Gastrocnemius medialis (tissue), 4 donors: Measurements from ENCODE around the gene SMOC2. TPM values are rescaled to one million over a fixed set of nuclear protein-coding genes. Genes with fewer than 3 reads are reported as not detected.

ENCODE experiments used
- ATAC-seq, 2 donors: fragments of 150-250 bp; one replicate each; pipeline ENCODE4 v1.9.1; 2016
- DNase-seq, 2 donors: peaks; one replicate each; pipeline ENCODE4 v3.0.0-alpha.2; 2019
- H3K27ac ChIP-seq, 4 donors: fragments of 200-600 bp; sonication (generic); 1 replicate in 1 of 4; 2 replicates in 3 of 4; pipeline ENCODE4 v1.5.1; 2016 to 2018; ENCODE audit warnings: mild to moderate bottlenecking in 2 of 4, moderate library complexity in 1 of 4
- H3K27me3 ChIP-seq, 3 donors: fragments of 200-600 bp; sonication (generic) in 2 of 3; 1 replicate in 1 of 3; 2 replicates in 2 of 3; pipeline versions ENCODE4 v1.5.1 to v1.6.0; 2016 to 2019; ENCODE audit warnings: mild to moderate bottlenecking in 1 of 3, moderate library complexity in 1 of 3
- H3K36me3 ChIP-seq, 2 donors: fragments of 200-600 bp; sonication (generic) in 1 of 2; one replicate each; pipeline ENCODE4 v1.5.1; 2017 to 2018
- H3K4me1 ChIP-seq, 2 donors: fragments of 200-600 bp; sonication (generic) in 1 of 2; one replicate each; pipeline ENCODE4 v1.5.1; 2016 to 2017; ENCODE audit warnings: mild to moderate bottlenecking in 2 of 2
- H3K4me3 ChIP-seq, 4 donors: fragments of 200-600 bp; sonication (generic) in 3 of 4; 1 replicate in 1 of 4; 2 replicates in 3 of 4; pipeline ENCODE4 v1.5.1; 2016 to 2019; ENCODE audit warnings: mild to moderate bottlenecking in 2 of 4
- H3K9me3 ChIP-seq, 3 donors: fragments of 200-600 bp; sonication (generic) in 2 of 3; 1 replicate in 1 of 3; 2 replicates in 2 of 3; pipeline ENCODE4 v1.5.1; 2016 to 2019
- CTCF ChIP-seq, 5 experiments: fragments of 450-650 bp in 3 of 5; fragments of 200-600 bp in 2 of 5; sonication (generic) in 2 of 5; IDR thresholded peaks in 4 of 5; conservative IDR thresholded peaks in 1 of 5; 1 replicate in 4 of 5; 2 replicates in 1 of 5; pipeline ENCODE4 v1.5.1; 2016 to 2019; ENCODE audit warnings: antibody characterized with exemption in 5 of 5, mild to moderate bottlenecking in 3 of 5, moderate library complexity in 3 of 5
- POLR2A ChIP-seq, 2 donors: fragments of 450-650 bp; IDR thresholded peaks; one replicate each; pipeline ENCODE4 v1.6.1; 2017; ENCODE audit warnings: antibody characterized with exemption in 2 of 2, mild to moderate bottlenecking in 2 of 2, moderate library complexity in 2 of 2
- in situ Hi-C, 4 donors: fragments of 200-750 bp; cut with MboI; loops; one replicate each; pipeline versions ENCODE4 v1.15.0 to v1.8.0; 2017; ENCODE audit warnings: low sequenced_read_pairs in 4 of 4
- intact Hi-C: fragments of 100-400 bp; cut with DNase I; formaldehyde crosslinking; loops from one replicate; pipeline ENCODE4 v1.15.1; 2023; ENCODE audit warnings: low total_unique reads
- total RNA-seq, 4 donors: library from RNA; depleted of rRNA; stranded (reverse); fragments of >200 nt; gene quantifications; one replicate each; pipeline versions ENCODE4 v1.1.0 to v1.2.3, GENCODE V29; 2016

SMOC2 gene
- total RNA-seq, 4 donors from 2014 or later = 7.2 to 34.4 (median 16.5) TPM

- DNase-seq (no peak), ATAC-seq (no peak)
- no peak overlapping the region for H3K4me3 ChIP-seq
- no peaks in the 10 kb centered on the region for H3K9me3 ChIP-seq
- intact Hi-C loops = no loop called here
- peaks cover 0 to 5% (median 3%) of the 10 kb centered on the region in 3 donors for H3K27me3 ChIP-seq
- in situ Hi-C loops = no loop called here
- TF ChIP-seq POLR2A (IDR thresholded peaks at IDR 0.05) (no peak), CTCF (IDR thresholded peaks at IDR 0.05 in 4 of 5, conservative IDR thresholded peaks at IDR 0.05 in 1 of 5) (no peak)
- H3K36me3 ChIP-seq = no peaks in the 10 kb centered on the region
- H3K4me1 ChIP-seq = no peaks in the 10 kb centered on the region
- no peak overlapping the region for H3K27ac ChIP-seq
Observed at GRCh38 chr6:168634541-168635328, 193.8 kb downstream of the SMOC2 start.

- no peak for DNase-seq
- Histone ChIP-seq H3K27ac (no peak overlapping the region), H3K36me3 (no peaks in the 10 kb centered on the region), H3K9me3 (no peaks in the 10 kb centered on the region), H3K4me3 (no peak overlapping the region), H3K27me3 (peaks cover 0 to 8% (median 5%) of the 10 kb centered on the region in 3 donors), H3K4me1 (peaks cover 0 to 4% of the 10 kb centered on the region in 2 donors)
- no peak for ATAC-seq
- in situ Hi-C loops = no loop called here
- intact Hi-C loops = no loop called here
- TF ChIP-seq POLR2A (IDR thresholded peaks at IDR 0.05) (no peak), CTCF (IDR thresholded peaks at IDR 0.05 in 4 of 5, conservative IDR thresholded peaks at IDR 0.05 in 1 of 5) (no peak)
Observed at GRCh38 chr6:168636147-168637004, 195.4 kb downstream of the SMOC2 start.

- TF ChIP-seq POLR2A (IDR thresholded peaks at IDR 0.05) = no peak
- no peak overlapping the region for H3K27ac ChIP-seq
- H3K4me3 ChIP-seq = no peak overlapping the region
- no peaks in the 10 kb centered on the region for H3K36me3 ChIP-seq
- no peaks in the 10 kb centered on the region for H3K9me3 ChIP-seq
- H3K27me3 ChIP-seq = peaks cover 0 to 8% (median 5%) of the 10 kb centered on the region in 3 donors
- in situ Hi-C loops = no loop called here
- intact Hi-C loops = no loop called here
- DNase-seq (no peak), ATAC-seq (no peak)
- H3K4me1 ChIP-seq = peaks cover 0 to 4% of the 10 kb centered on the region in 2 donors
Observed at GRCh38 chr6:168637834-168638233, 196.8 kb downstream of the SMOC2 start.

GRCh38 chr6:168638468-168639271, 197.7 kb downstream of the SMOC2 start:
- ATAC-seq (no peak), DNase-seq (no peak)
- peaks cover 0 to 8% (median 5%) of the 10 kb centered on the region in 3 donors for H3K27me3 ChIP-seq
- no peaks in the 10 kb centered on the region for H3K36me3 ChIP-seq
- no peak for TF ChIP-seq CTCF (IDR thresholded peaks at IDR 0.05 in 4 of 5, conservative IDR thresholded peaks at IDR 0.05 in 1 of 5)
- TF ChIP-seq POLR2A (IDR thresholded peaks at IDR 0.05) = no peak
- no peak overlapping the region for H3K4me3 ChIP-seq
- intact Hi-C loops = no loop called here
- H3K9me3 ChIP-seq = no peaks in the 10 kb centered on the region
- no peak overlapping the region for H3K27ac ChIP-seq
- H3K4me1 ChIP-seq = peaks cover 0 to 4% of the 10 kb centered on the region in 2 donors
- in situ Hi-C loops = no loop called here
